ENCODE measurements around the gene STON1.
"Not testable (repeated sequence)": the region's sequence is repeated elsewhere in the genome, so short reads cannot be mapped to it uniquely, and the experiment has no call there.

Gene STON1

DNA sequence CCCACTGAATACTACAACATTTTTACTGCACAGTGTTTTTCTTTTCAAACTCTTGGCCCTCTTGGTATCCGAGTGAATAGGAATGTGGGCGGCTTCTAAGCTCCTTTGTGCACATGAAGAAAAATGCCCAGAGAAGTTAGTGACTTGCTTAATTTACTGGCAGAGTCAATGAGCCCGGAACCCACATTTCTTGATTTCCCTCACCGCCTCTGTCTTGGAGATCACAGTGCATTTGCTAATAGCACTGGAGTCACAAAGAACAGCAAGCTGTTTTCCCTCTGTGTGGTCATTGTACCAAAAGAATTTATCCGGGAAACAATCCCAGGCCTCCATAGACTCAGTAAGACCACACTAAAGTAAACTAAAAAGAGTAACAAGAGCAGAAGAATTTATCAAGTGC lies 18.9 kb downstream of the STON1 start:
- H3K9me2 ChIP-seq (replicated peaks; ENCODE audit: insufficient read depth, low read length) = no peaks in the 10 kb centered on the region
- H4K20me1 ChIP-seq (ENCODE audit: low read depth, low read length) = no peaks in the 10 kb centered on the region
- no peak overlapping the region for H2AFZ ChIP-seq (ENCODE audit: low read depth, low read length, severe bottlenecking)
- TF ChIP-seq, protein P1, sequence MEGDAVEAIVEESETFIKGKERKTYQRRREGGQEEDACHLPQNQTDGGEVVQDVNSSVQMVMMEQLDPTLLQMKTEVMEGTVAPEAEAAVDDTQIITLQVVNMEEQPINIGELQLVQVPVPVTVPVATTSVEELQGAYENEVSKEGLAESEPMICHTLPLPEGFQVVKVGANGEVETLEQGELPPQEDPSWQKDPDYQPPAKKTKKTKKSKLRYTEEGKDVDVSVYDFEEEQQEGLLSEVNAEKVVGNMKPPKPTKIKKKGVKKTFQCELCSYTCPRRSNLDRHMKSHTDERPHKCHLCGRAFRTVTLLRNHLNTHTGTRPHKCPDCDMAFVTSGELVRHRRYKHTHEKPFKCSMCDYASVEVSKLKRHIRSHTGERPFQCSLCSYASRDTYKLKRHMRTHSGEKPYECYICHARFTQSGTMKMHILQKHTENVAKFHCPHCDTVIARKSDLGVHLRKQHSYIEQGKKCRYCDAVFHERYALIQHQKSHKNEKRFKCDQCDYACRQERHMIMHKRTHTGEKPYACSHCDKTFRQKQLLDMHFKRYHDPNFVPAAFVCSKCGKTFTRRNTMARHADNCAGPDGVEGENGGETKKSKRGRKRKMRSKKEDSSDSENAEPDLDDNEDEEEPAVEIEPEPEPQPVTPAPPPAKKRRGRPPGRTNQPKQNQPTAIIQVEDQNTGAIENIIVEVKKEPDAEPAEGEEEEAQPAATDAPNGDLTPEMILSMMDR (IDR thresholded peaks at IDR 0.05; ENCODE audit: insufficient read depth, low read length, poor library complexity, severe bottlenecking) = no peak
- TF ChIP-seq EZH2phosphoT487 (conservative IDR thresholded peaks at IDR 0.05; ENCODE audit: low read length) = no peak
- H3K36me3 ChIP-seq (ENCODE audit: low read length) = no peaks in the 10 kb centered on the region
- H3K27ac ChIP-seq (ENCODE audit: low read depth, low read length) = no peak overlapping the region
- no peaks in the 10 kb centered on the region for H3F3A ChIP-seq (ENCODE audit: insufficient read depth)
- H3K79me2 ChIP-seq (ENCODE audit: insufficient read depth, low read length) = no peaks in the 10 kb centered on the region
- no peaks in the 10 kb centered on the region for H3K9me3 ChIP-seq (ENCODE audit: insufficient read depth, low read length)
- no peak overlapping the region for H3K9ac ChIP-seq (ENCODE audit: low read length)
- H3K4me3 ChIP-seq (ENCODE audit: insufficient read depth, low read length, poor library complexity, severe bottlenecking) = no peak overlapping the region
- no peak overlapping the region for H3K4me2 ChIP-seq (ENCODE audit: low read depth, low read length, poor library complexity, severe bottlenecking)
- no peaks in the 10 kb centered on the region for H3K27me3 ChIP-seq (ENCODE audit: low read length)

DNA sequence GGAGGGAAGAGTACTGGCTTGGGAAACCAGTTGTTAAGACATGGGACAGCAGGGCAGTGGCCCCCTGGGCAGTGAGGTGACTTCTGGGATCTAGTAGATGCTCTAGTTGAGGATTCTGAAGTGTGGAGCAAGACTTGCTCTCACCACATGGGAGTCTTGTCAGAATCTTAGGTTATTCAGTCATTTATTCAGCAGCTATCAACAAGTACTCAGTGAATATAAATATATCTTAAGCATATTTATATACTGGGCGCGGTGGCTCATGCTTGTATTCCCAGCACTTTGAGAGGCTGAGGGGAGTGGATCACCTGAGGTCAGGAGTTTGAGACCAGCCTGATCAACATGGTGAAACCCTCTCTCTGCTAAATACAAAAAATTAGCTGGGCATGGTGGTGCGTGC lies 20.0 kb downstream of the STON1 start:
- Histone ChIP-seq H3K4me2 (ENCODE audit: low read depth, low read length, poor library complexity, severe bottlenecking) (no peak overlapping the region), H2AFZ (ENCODE audit: low read depth, low read length, severe bottlenecking) (no peak overlapping the region), H4K20me1 (ENCODE audit: low read depth, low read length) (no peaks in the 10 kb centered on the region), H3F3A (ENCODE audit: insufficient read depth) (no peaks in the 10 kb centered on the region), H3K27ac (ENCODE audit: low read depth, low read length) (no peak overlapping the region), H3K9me2 (replicated peaks; ENCODE audit: insufficient read depth, low read length) (no peaks in the 10 kb centered on the region), H3K9me3 (ENCODE audit: insufficient read depth, low read length) (no peaks in the 10 kb centered on the region), H3K4me3 (ENCODE audit: insufficient read depth, low read length, poor library complexity, severe bottlenecking) (no peak overlapping the region), H3K36me3 (ENCODE audit: low read length) (no peaks in the 10 kb centered on the region), H3K27me3 (ENCODE audit: low read length) (no peaks in the 10 kb centered on the region), H3K79me2 (ENCODE audit: insufficient read depth, low read length) (no peaks in the 10 kb centered on the region), H3K9ac (ENCODE audit: low read length) (no peak overlapping the region)
- TF ChIP-seq EZH2phosphoT487 (conservative IDR thresholded peaks at IDR 0.05; ENCODE audit: low read length) = no peak
- TF ChIP-seq, protein P1 (IDR thresholded peaks at IDR 0.05; ENCODE audit: insufficient read depth, low read length, poor library complexity, severe bottlenecking) = no peak

DNA sequence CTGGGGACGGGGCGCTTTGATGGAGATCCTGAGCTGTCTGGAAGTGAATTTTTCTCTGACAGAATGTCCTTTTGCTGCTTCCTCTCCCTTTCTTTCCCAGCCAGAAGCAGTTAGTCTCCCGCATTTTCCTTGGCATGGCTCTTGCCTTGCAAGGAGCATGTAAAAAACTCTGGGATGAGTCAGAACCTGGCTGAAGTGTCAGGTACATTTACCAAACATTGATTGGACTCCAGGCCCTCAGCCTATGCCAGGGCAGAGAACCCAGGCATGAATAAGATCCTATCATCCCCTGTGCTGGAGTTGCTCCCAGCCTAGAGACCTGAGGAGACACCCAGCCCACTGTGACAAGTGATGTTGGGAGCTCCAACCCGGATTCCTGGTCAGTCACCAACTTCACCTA lies 21.6 kb downstream of the STON1 start:
- Histone ChIP-seq H3K9me2 (replicated peaks; ENCODE audit: insufficient read depth, low read length) (no peaks in the 10 kb centered on the region), H4K20me1 (ENCODE audit: low read depth, low read length) (no peaks in the 10 kb centered on the region), H3F3A (ENCODE audit: insufficient read depth) (no peaks in the 10 kb centered on the region), H3K27me3 (ENCODE audit: low read length) (no peaks in the 10 kb centered on the region), H3K27ac (ENCODE audit: low read depth, low read length) (no peak overlapping the region), H3K79me2 (ENCODE audit: insufficient read depth, low read length) (no peaks in the 10 kb centered on the region), H3K9me3 (ENCODE audit: insufficient read depth, low read length) (no peaks in the 10 kb centered on the region), H3K9ac (ENCODE audit: low read length) (no peak overlapping the region), H3K4me3 (ENCODE audit: insufficient read depth, low read length, poor library complexity, severe bottlenecking) (no peak overlapping the region), H3K4me2 (ENCODE audit: low read depth, low read length, poor library complexity, severe bottlenecking) (no peak overlapping the region), H3K36me3 (ENCODE audit: low read length) (no peaks in the 10 kb centered on the region), H2AFZ (ENCODE audit: low read depth, low read length, severe bottlenecking) (no peak overlapping the region)
- TF ChIP-seq, protein P1 (IDR thresholded peaks at IDR 0.05; ENCODE audit: insufficient read depth, low read length, poor library complexity, severe bottlenecking) = no peak

DNA sequence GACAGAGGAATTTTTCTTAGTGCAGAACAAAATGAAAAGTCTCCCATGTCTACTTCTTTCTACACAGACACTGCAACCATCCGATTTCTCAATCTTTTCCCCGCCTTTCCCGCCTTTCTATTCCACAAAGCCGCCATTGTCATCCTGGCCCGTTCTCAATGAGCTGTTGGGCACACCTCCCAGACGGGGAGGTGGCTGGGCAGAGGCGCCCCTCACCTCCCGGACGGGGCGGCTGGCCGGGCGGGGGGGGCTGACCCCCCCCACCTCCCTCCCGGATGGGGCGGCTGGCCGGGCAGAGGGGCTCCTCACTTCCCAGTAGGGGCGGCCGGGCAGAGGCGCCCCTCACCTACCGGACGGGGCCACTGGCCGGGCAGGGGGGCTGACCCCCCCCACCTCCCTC lies 25.1 kb downstream of the STON1 start:
- not testable (repeated sequence) for H3K9ac ChIP-seq (ENCODE audit: low read length); H3K4me3 ChIP-seq (ENCODE audit: insufficient read depth, low read length, poor library complexity, severe bottlenecking); H3K4me2 ChIP-seq (ENCODE audit: low read depth, low read length, poor library complexity, severe bottlenecking); H3K9me2 ChIP-seq (replicated peaks; ENCODE audit: insufficient read depth, low read length); H2AFZ ChIP-seq (ENCODE audit: low read depth, low read length, severe bottlenecking); H3K36me3 ChIP-seq (ENCODE audit: low read length); H3F3A ChIP-seq (ENCODE audit: insufficient read depth); H3K9me3 ChIP-seq (ENCODE audit: insufficient read depth, low read length); H3K27me3 ChIP-seq (ENCODE audit: low read length); H3K27ac ChIP-seq (ENCODE audit: low read depth, low read length); H3K79me2 ChIP-seq (ENCODE audit: insufficient read depth, low read length); H4K20me1 ChIP-seq (ENCODE audit: low read depth, low read length)
